Measurements from ENCODE around the gene TPM4. TPM values are rescaled to one million over a fixed set of nuclear protein-coding genes. Genes with fewer than 3 reads are reported as not detected.

TPM4 gene
- total and polyA plus RNA-seq, 9 donors: 181 to 338 (median 211) TPM

DNA sequence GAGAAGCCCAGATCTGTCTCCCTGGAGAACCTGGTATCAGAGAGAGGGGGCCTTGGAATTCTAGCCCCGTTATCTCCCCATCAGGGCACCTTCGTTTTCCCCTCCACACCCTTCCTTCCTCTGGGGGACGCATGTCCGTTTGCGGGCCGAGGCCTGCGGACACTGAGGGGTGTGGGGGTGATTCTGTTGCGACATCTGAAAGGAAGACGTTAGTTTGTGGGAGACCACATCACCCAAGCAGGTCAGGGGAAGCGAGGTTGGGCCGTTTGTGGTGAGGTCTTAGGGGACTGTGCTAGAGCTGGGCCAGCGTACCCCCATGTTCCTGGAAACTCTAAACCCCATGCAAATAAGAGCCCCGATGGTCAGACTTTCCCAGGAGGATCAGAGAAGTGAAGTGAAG is 63.5 kb downstream of the TPM4 start:
- Histone ChIP-seq H3K27ac (ENCODE audit: low read length) (no peak overlapping the region), H3K36me3 (ENCODE audit: control insufficient read depth, insufficient read depth, low read length) (no peaks in the 10 kb centered on the region)
- 60% methylated on average over 1 of the region's 13 CpGs for WGBS (ENCODE audit: insufficient coverage)

GRCh38 chr19:16141043-16141442 is 64.7 kb downstream of the TPM4 start:
- 33% methylated on average over 3 of the region's 4 CpGs for WGBS (ENCODE audit: insufficient coverage)
- no peak for DNase-seq
- Histone ChIP-seq H3K27ac (ENCODE audit: low read length) (no peak overlapping the region), H3K4me3 (ENCODE audit: low read length) (no peak overlapping the region), H3K36me3 (ENCODE audit: control insufficient read depth, insufficient read depth, low read length) (no peaks in the 10 kb centered on the region), H3K4me1 (ENCODE audit: control insufficient read depth, insufficient read depth, low read length) (no peaks in the 10 kb centered on the region), H3K27me3 (ENCODE audit: control insufficient read depth, insufficient read depth, low read length) (peaks cover 2% of the 10 kb centered on the region), H3K9me3 (replicated peaks; ENCODE audit: control insufficient read depth, low read depth, low read length) (no peaks in the 10 kb centered on the region)

More for the DNA sequence above, 63.5 kb downstream of the TPM4 start:
- DNase-seq: no peak
- no peaks in the 10 kb centered on the region for H3K4me1 ChIP-seq (ENCODE audit: control insufficient read depth, insufficient read depth, low read length)
- peaks cover 2% of the 10 kb centered on the region for H3K27me3 ChIP-seq (ENCODE audit: control insufficient read depth, insufficient read depth, low read length)
- no peaks in the 10 kb centered on the region for H3K9me3 ChIP-seq (replicated peaks; ENCODE audit: control insufficient read depth, low read depth, low read length)
- H3K4me3 ChIP-seq (ENCODE audit: low read length): no peak overlapping the region

GRCh38 chr19:16142032-16142580 is 65.8 kb downstream of the TPM4 start:
- Histone ChIP-seq H3K9me3 (replicated peaks; ENCODE audit: control insufficient read depth, low read depth, low read length) (no peaks in the 10 kb centered on the region), H3K4me1 (ENCODE audit: control insufficient read depth, insufficient read depth, low read length) (no peaks in the 10 kb centered on the region), H3K36me3 (ENCODE audit: control insufficient read depth, insufficient read depth, low read length) (no peaks in the 10 kb centered on the region), H3K4me3 (ENCODE audit: low read length) (no peak overlapping the region), H3K27me3 (ENCODE audit: control insufficient read depth, insufficient read depth, low read length) (peaks cover 2% of the 10 kb centered on the region), H3K27ac (ENCODE audit: low read length) (no peak overlapping the region)
- 90% methylated on average over 5 of the region's 9 CpGs for WGBS (ENCODE audit: insufficient coverage)
- no peak for DNase-seq

GRCh38 chr19:16143399-16144215 is 67.3 kb downstream of the TPM4 start, which contains the start of gene HSH2D:
TSS of gene HSH2D (plus strand) at chr19:16143685. CDS start at chr19:16148751, 5,066 bp downstream.
- Histone ChIP-seq H3K36me3 (ENCODE audit: control insufficient read depth, insufficient read depth, low read length) (no peaks in the 10 kb centered on the region), H3K4me3 (ENCODE audit: low read length) (peak within 1 kb of the TSS; percentile 21), H3K9me3 (replicated peaks; ENCODE audit: control insufficient read depth, low read depth, low read length) (no peaks in the 10 kb centered on the region), H3K4me1 (ENCODE audit: control insufficient read depth, insufficient read depth, low read length) (no peaks in the 10 kb centered on the region), H3K27me3 (ENCODE audit: control insufficient read depth, insufficient read depth, low read length) (peaks cover 4% of the 10 kb centered on the region), H3K27ac (ENCODE audit: low read length) (no peak within 1 kb of the TSS)
- no peak for DNase-seq
- WGBS (ENCODE audit: insufficient coverage): 40% methylated on average over 11 of the region's 13 CpGs

DNA sequence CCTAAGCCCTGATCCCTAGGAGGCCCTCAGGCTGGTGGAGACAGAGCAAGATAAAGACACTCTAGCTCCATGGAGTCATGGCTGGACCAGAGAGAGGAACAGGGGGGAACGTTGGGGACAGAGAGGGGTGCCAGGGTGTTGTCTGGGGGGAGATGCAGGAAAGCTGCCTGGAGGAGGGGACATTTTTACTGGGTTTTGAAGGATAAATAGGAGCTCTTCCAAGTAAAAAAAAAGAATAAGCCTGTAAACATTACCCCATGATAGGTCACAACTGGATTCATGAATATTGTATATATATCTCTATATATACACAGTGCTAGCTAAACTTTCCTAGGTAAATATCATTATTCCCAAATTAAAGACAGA is 67.9 kb downstream of the TPM4 start:
- Histone ChIP-seq H3K4me3 (ENCODE audit: low read length) (peak overlapping the region; percentile 21), H3K27ac (ENCODE audit: low read length) (no peak overlapping the region), H3K9me3 (replicated peaks; ENCODE audit: control insufficient read depth, low read depth, low read length) (no peaks in the 10 kb centered on the region), H3K36me3 (ENCODE audit: control insufficient read depth, insufficient read depth, low read length) (no peaks in the 10 kb centered on the region), H3K27me3 (ENCODE audit: control insufficient read depth, insufficient read depth, low read length) (peaks cover 4% of the 10 kb centered on the region), H3K4me1 (ENCODE audit: control insufficient read depth, insufficient read depth, low read length) (no peaks in the 10 kb centered on the region)
- WGBS (ENCODE audit: insufficient coverage): 67% methylated on average over 1 of the region's 1 CpG
- no peak for DNase-seq

- Histone ChIP-seq H3K4me1 (ENCODE audit: control insufficient read depth, insufficient read depth, low read length) (no peaks in the 10 kb centered on the region), H3K9me3 (replicated peaks; ENCODE audit: control insufficient read depth, low read depth, low read length) (no peaks in the 10 kb centered on the region), H3K4me3 (ENCODE audit: low read length) (no peak overlapping the region), H3K27me3 (ENCODE audit: control insufficient read depth, insufficient read depth, low read length) (peaks cover 4% of the 10 kb centered on the region), H3K36me3 (ENCODE audit: control insufficient read depth, insufficient read depth, low read length) (no peaks in the 10 kb centered on the region), H3K27ac (ENCODE audit: low read length) (no peak overlapping the region)
- DNase-seq: no peak
- 68% methylated on average over 3 of the region's 5 CpGs for WGBS (ENCODE audit: insufficient coverage)
Measured at GRCh38 chr19:16146112-16146511, 69.8 kb downstream of the TPM4 start.

DNA sequence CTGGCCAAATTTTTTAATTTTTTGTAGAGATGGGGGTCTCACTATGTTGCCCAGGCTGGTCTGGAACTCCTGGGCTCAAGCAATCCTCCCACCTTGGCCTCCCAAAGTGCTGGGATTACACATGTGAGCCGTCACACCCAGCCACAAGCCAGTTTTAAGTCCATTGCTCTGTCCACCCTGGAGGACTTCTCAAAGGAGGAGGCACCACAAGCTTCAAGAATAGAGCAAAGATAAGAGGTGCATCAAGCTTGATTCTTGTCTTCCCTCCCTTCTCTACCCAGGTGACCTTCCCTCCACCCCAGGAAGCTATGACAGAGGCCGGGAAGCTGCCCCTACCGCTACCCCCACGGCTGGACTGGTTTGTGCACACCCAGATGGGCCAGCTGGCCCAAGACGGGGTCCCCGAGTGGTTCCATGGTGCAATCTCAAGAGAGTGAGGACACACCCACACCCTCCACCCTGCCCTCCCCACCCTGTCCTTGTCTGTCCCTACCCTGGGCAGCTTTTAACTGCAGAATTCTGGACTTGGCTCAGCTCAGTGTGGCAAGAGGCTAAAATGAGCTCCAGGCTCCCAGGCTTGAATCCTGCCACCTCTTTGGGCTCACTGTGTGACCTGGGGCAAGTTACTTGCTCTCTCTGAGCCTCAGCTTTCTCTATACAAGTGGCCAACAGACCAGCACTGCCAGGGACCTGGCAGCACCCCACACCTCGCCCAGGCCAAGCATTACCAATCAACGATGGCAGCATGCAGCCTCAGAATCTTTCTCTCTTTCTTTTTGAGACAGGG is 72.3 kb downstream of the TPM4 start:
- peaks cover 4% of the 10 kb centered on the region for H3K27me3 ChIP-seq (ENCODE audit: control insufficient read depth, insufficient read depth, low read length)
- DNase-seq: no peak
- H3K36me3 ChIP-seq (ENCODE audit: control insufficient read depth, insufficient read depth, low read length): no peaks in the 10 kb centered on the region
- WGBS (ENCODE audit: insufficient coverage): 55% methylated on average over 5 of the region's 8 CpGs
- no peaks in the 10 kb centered on the region for H3K4me1 ChIP-seq (ENCODE audit: control insufficient read depth, insufficient read depth, low read length)
- H3K4me3 ChIP-seq (ENCODE audit: low read length): no peak overlapping the region
- H3K27ac ChIP-seq (ENCODE audit: low read length): no peak overlapping the region
- H3K9me3 ChIP-seq (replicated peaks; ENCODE audit: control insufficient read depth, low read depth, low read length): no peaks in the 10 kb centered on the region

Other genes with a start within 250 kb of the TPM4 start
- gene CYP4F2, start 178.4 kb upstream of the TPM4 start, total RNA-seq: not detected
- under 1 TPM in 1 of 8 donors, not detected in 7; 0.79 TPM for gene CYP4F2, start 178.4 kb upstream of the TPM4 start, polyA plus RNA-seq (ENCODE audit: insufficient read depth in 1 of 8, insufficient read length in 8 of 8, low replicate concordance in 1 of 8)
- not detected for gene CYP4F11, start 142.0 kb upstream of the TPM4 start, total RNA-seq
- not detected for gene CYP4F11, start 142.0 kb upstream of the TPM4 start, polyA plus RNA-seq (ENCODE audit: insufficient read depth in 1 of 8, insufficient read length in 8 of 8, low replicate concordance in 1 of 8)
- not detected for gene OR10H4, start 127.5 kb upstream of the TPM4 start, total RNA-seq
- not detected for gene OR10H4, start 127.5 kb upstream of the TPM4 start, polyA plus RNA-seq (ENCODE audit: insufficient read depth in 1 of 8, insufficient read length in 8 of 8, low replicate concordance in 1 of 8)
- gene RAB8A, start 35.4 kb downstream of the TPM4 start, total RNA-seq: 17.5 TPM
- gene RAB8A, start 35.4 kb downstream of the TPM4 start, polyA plus RNA-seq (ENCODE audit: insufficient read depth in 1 of 8, insufficient read length in 8 of 8, low replicate concordance in 1 of 8): 10 to 100 TPM; 31.9 to 59.1 (median 42.5) TPM
- gene HSH2D, start 67.2 kb downstream of the TPM4 start, total RNA-seq: 0.13 TPM
- under 1 TPM; 0.21 to 0.78 (median 0.38) TPM for gene HSH2D, start 67.2 kb downstream of the TPM4 start, polyA plus RNA-seq (ENCODE audit: insufficient read depth in 1 of 8, insufficient read length in 8 of 8, low replicate concordance in 1 of 8)
- gene CIB3, start 97.0 kb downstream of the TPM4 start, total RNA-seq: not detected
- gene CIB3, start 97.0 kb downstream of the TPM4 start, polyA plus RNA-seq (ENCODE audit: insufficient read depth in 1 of 8, insufficient read length in 8 of 8, low replicate concordance in 1 of 8): under 1 TPM in 2 of 8 donors, not detected in 6; 0.23 to 0.41 TPM
- 78.5 TPM for gene FAM32A, start 108.9 kb downstream of the TPM4 start, total RNA-seq
- gene FAM32A, start 108.9 kb downstream of the TPM4 start, polyA plus RNA-seq (ENCODE audit: insufficient read depth in 1 of 8, insufficient read length in 8 of 8, low replicate concordance in 1 of 8): 10 to 100 TPM; 56.6 to 89.9 (median 71.9) TPM
- 33.2 TPM for gene AP1M1, start 121.4 kb downstream of the TPM4 start, total RNA-seq
- gene AP1M1, start 121.4 kb downstream of the TPM4 start, polyA plus RNA-seq (ENCODE audit: insufficient read depth in 1 of 8, insufficient read length in 8 of 8, low replicate concordance in 1 of 8): 10 to 100 TPM; 38.9 to 56.0 (median 50.0) TPM
- 15.3 TPM for gene KLF2, start 248.3 kb downstream of the TPM4 start, total RNA-seq
- gene KLF2, start 248.3 kb downstream of the TPM4 start, polyA plus RNA-seq (ENCODE audit: insufficient read depth in 1 of 8, insufficient read length in 8 of 8, low replicate concordance in 1 of 8): 10 to 100 TPM; 62.6 to 99.1 (median 81.1) TPM